Epithelial cell of prostate (primary cell): ENCODE measurements around the gene SLC9A9.
"Not testable (repeated sequence)": the region's sequence is repeated elsewhere in the genome, so short reads cannot be mapped to it uniquely, and the experiment has no call there.

Experiments used
- DNase-seq: peaks from one replicate; pipeline ENCODE4 v3.0.0-alpha.2; 2011; ENCODE audit warnings: low read depth, low spot score
- H3K27ac ChIP-seq: fragments of 450-650 bp; 2 replicates; pipeline ENCODE4 v1.5.1; 2017; ENCODE audit warnings: mild to moderate bottlenecking

SLC9A9 gene

GRCh38 chr3:143533391-143533790 is 314.9 kb downstream of the SLC9A9 start:
- no peak for DNase-seq
- no peak overlapping the region for H3K27ac ChIP-seq

GRCh38 chr3:143532091-143532490 is 316.2 kb downstream of the SLC9A9 start:
- no peak overlapping the region for H3K27ac ChIP-seq
- no peak for DNase-seq

DNA sequence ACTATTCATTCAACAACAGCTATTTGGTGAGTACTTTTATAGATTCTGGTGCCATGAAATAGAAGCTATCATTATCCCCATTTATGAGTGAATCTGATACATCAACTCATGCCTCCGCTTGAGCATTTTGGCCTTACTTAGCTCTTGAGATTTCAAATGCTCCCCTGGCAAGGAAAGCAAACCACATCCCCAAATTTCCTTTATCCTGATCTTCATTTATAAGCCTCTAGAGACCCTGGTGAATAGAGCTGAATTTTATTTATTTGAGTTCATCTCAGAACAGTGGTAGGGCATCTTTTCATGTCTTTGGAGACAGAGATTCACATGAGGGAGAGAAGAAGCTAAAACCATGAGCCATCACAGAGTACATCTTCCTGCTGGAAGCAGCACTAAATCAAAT is 317.2 kb downstream of the SLC9A9 start:
- DNase-seq: no peak
- no peak overlapping the region for H3K27ac ChIP-seq

DNA sequence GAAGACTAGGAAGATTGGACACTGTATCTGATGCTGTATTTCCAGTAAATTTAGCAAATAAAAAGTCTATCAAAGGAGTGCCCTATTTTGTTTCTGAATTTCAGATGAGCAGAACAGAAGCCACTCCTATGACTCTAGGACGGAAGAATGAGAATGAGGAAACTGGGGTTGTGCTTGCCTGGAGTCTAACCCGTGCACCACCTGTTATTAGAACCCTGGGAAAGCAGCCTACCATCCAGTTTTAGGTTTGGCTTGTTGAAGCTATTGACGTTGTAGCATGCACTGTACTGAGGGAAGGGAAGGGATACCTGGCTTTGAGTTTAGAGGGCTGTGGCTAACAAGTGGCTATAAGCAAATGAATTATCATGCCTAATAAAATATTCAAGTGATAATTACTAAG is 318.5 kb downstream of the SLC9A9 start:
- no peak overlapping the region for H3K27ac ChIP-seq
- DNase-seq: no peak

GRCh38 chr3:143529018-143529478 is 319.2 kb downstream of the SLC9A9 start:
- no peak for DNase-seq
- no peak overlapping the region for H3K27ac ChIP-seq

DNA sequence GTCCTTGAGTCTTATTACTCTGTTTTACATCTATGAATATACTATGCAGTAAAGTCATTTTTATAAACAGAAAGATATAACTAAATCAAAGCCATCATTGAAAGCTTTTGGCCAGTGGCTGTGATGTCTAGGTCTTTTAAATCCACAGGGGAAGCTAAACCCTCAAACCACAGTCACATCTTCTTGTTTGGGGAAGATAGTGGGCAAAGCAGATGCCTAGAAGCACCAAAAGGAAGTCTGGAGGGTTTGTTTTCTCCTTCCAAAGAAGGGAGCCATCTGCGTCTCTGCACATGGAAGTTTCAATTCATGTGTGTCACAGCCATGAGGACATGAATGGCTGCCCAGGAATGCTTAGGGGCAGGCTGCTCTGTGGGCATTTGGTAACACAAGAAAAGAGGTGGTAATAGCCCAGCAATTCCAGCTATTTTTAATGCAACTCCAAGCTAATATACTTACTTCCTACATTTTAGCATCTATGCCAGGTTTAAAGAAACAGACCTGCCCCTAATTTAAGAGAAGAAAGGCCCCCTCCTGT is 322.2 kb downstream of the SLC9A9 start:
- no peak overlapping the region for H3K27ac ChIP-seq
- no peak for DNase-seq

DNA sequence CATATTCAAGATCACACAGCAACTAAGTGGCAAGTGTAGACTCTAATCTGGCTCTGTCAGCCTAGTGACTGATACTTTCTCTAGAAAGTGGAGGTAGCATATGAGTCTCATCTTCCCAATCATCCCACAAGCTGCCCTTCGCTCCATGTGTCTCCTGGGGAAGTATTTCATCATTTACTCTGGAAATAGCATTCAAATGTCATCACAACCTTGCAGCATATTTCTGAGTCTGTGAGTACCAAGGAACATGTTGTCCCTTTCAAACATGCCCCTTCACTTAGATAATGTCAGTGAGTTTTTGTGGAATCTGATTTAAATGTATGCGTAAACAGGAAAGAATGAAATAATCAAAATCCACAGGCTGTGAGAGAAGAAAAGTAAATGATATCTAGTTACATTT is 322.9 kb downstream of the SLC9A9 start:
- DNase-seq: no peak
- no peak overlapping the region for H3K27ac ChIP-seq

DNA sequence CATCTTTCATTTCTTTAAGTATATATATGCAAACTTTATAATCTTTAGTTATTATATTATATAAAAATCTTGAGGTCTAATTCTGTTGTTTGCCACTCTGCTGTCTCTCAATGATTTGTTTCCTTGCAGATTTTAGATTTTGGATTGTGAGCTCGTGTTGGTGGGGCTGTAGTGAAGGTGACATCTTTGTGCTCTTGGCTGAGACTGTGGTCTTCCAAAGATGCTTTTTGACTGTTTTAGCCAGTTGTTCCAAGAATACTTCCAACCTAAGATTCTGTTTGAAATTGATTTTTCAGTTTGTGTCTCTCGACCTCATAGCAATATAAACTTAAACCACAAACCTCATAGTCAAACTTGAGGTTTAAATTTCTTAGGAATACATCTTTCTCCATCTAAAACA is 326.5 kb downstream of the SLC9A9 start:
- DNase-seq: no peak
- H3K27ac ChIP-seq: no peak overlapping the region

- not testable (repeated sequence) for H3K27ac ChIP-seq, DNase-seq
Observed at GRCh38 chr3:143517131-143517530, 331.1 kb downstream of the SLC9A9 start.

DNA sequence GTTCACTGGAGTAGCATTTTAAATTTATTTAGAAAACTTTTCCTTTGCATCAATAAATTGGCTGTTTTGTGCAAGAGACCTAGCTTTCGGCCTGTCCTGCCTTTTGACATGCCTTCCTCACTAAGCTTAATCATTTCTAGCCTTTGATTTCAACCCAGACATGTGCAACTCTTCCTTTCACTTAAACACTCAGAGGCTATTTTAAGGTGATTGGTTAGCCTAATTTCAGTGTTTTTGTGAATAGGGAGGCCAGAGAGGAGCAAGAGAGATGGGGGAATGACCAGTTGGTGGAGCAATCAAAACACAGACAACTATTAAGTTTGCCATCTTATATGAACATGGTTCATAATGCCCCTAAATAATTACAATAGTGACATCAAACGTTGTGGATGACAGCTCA is 333.4 kb downstream of the SLC9A9 start:
- no peak overlapping the region for H3K27ac ChIP-seq
- DNase-seq: no peak

- no peak for DNase-seq
- no peak overlapping the region for H3K27ac ChIP-seq
Observed at GRCh38 chr3:143514109-143514508, 334.2 kb downstream of the SLC9A9 start.

- no peak for DNase-seq
- H3K27ac ChIP-seq: no peak overlapping the region
Observed at GRCh38 chr3:143511174-143511879, 336.9 kb downstream of the SLC9A9 start.

- no peak for DNase-seq
- H3K27ac ChIP-seq: no peak overlapping the region
Observed at GRCh38 chr3:143510601-143511000, 337.7 kb downstream of the SLC9A9 start.

- H3K27ac ChIP-seq: peak overlapping the region; percentile 51
Observed at GRCh38 chr3:143507735-143508580, 340.3 kb downstream of the SLC9A9 start.

GRCh38 chr3:143506190-143506589 is 342.1 kb downstream of the SLC9A9 start:
- no peak for DNase-seq
- H3K27ac ChIP-seq: no peak overlapping the region

More at GRCh38 chr3:143507735-143508580, 340.3 kb downstream of the SLC9A9 start:
- DNase-seq: peak; percentile 22

GRCh38 chr3:143503325-143503885 is 344.9 kb downstream of the SLC9A9 start:
- no peak for DNase-seq
- H3K27ac ChIP-seq: no peak overlapping the region

DNA sequence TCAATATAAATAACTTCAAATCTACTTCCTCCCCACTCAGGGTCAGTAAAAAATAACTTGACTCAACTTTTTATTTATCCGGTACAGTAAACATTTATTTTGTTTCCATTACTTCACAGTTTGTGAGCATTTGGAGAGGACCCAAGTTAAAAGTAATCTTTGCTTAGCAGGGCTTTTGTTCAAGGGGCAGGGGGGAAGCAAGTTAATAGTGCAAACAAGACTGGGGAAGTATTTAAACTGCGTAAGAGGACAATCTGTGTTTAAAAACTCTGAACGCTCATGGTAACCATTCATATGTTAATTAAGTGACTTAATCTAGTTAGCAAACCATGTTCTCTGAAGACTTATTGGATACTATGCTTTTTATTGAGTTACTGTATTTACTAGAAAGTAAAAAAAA is 346.2 kb downstream of the SLC9A9 start:
- no peak for DNase-seq
- no peak overlapping the region for H3K27ac ChIP-seq

GRCh38 chr3:143497382-143497781 is 350.9 kb downstream of the SLC9A9 start:
- H3K27ac ChIP-seq: no peak overlapping the region
- no peak for DNase-seq

GRCh38 chr3:143496191-143496590 is 352.1 kb downstream of the SLC9A9 start:
- no peak for DNase-seq
- H3K27ac ChIP-seq: no peak overlapping the region

- no peak overlapping the region for H3K27ac ChIP-seq
- no peak for DNase-seq
Observed at GRCh38 chr3:143495527-143495926, 352.7 kb downstream of the SLC9A9 start.

GRCh38 chr3:143486611-143487010 is 361.7 kb downstream of the SLC9A9 start:
- H3K27ac ChIP-seq: no peak overlapping the region
- no peak for DNase-seq
